Calu3 (cell line): ENCODE measurements around the gene GRAMD2B. TPM values are rescaled to one million over a fixed set of nuclear protein-coding genes. Genes with fewer than 3 reads are reported as not detected.

ENCODE experiments used
- BruUV-seq: library from RNA; stranded (reverse); fragments of 400-500 nt; replicated peaks from 2 replicates; lab custom pipeline; 2021; lab: Mats Ljungman, UMichigan
- CTCF ChIA-PET: fragments of 300-600 bp; sonication (Branson Sonifier 250); formaldehyde crosslinking; loops from one replicate; lab custom pipeline; 2022; ENCODE audit warnings: antibody characterized with exemption; lab: Charles Lee
- DNase-seq: peaks from one replicate; pipeline ENCODE4 v3.0.0; 2022
- H3K27ac Mint-ChIP-seq: one replicate; pipeline ENCODE4 v1.8.0; 2022; ENCODE audit warnings: mixed read lengths; ENCODE audit not compliant: unreplicated experiment
- H3K27me3 Mint-ChIP-seq: one replicate; pipeline ENCODE4 v1.8.0; 2022; ENCODE audit warnings: mixed read lengths; ENCODE audit not compliant: unreplicated experiment
- H3K36me3 Mint-ChIP-seq: one replicate; pipeline ENCODE4 v1.8.0; 2022; ENCODE audit warnings: mild to moderate bottlenecking, moderate library complexity, mixed read lengths; ENCODE audit not compliant: insufficient read depth, unreplicated experiment
- H3K4me1 Mint-ChIP-seq: one replicate; pipeline ENCODE4 v1.8.0; 2022; ENCODE audit warnings: mild to moderate bottlenecking, low read depth, mixed read lengths; ENCODE audit not compliant: unreplicated experiment
- H3K4me3 Mint-ChIP-seq: one replicate; pipeline ENCODE4 v1.8.0; 2022; ENCODE audit warnings: mild to moderate bottlenecking, low read depth, moderate library complexity, mixed read lengths; ENCODE audit not compliant: unreplicated experiment
- H3K9me3 Mint-ChIP-seq: one replicate; pipeline ENCODE4 v1.8.0; 2022; ENCODE audit warnings: low read depth, mixed read lengths; ENCODE audit not compliant: unreplicated experiment
- intact Hi-C: fragments of 100-400 bp; cut with micrococcal nuclease; formaldehyde crosslinking; loops from one replicate; pipeline ENCODE4 v1.10.0; 2022; ENCODE audit not compliant: unreplicated experiment
- total RNA-seq: library from RNA; stranded (reverse); gene quantifications from 2 replicates; pipeline ENCODE4 v1.2.3, GENCODE V29; 2022
- TF ChIP-seq, protein P1 (sequence below): fragments of 200-600 bp; IDR thresholded peaks from one replicate; pipeline ENCODE4 v1.8.0; 2022; ENCODE audit warnings: antibody characterized with exemption; ENCODE audit not compliant: unreplicated experiment

Gene GRAMD2B
- total RNA-seq, 1 experiment from 2014 or later, result 23.0 TPM

DNA sequence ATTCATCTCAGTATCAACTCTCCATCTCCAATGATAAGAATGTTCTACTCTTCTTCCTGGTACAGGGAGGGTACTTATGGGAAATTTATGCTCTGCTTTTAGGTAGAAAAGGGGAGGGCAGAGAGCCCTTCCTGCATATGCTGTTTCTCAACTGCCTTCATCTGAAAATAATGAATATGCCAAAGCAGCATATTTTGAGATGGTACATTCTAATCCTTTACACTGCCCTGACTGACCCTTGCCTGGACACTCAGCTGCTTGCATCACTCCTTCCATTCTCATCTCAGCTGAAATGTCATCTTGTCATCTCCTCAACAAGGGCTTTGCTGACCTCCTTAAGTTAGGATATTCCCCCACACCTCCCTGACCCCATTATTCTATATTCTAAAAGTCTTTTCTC, 103.3 kb downstream of the GRAMD2B start:
- TF ChIP-seq, protein P1, sequence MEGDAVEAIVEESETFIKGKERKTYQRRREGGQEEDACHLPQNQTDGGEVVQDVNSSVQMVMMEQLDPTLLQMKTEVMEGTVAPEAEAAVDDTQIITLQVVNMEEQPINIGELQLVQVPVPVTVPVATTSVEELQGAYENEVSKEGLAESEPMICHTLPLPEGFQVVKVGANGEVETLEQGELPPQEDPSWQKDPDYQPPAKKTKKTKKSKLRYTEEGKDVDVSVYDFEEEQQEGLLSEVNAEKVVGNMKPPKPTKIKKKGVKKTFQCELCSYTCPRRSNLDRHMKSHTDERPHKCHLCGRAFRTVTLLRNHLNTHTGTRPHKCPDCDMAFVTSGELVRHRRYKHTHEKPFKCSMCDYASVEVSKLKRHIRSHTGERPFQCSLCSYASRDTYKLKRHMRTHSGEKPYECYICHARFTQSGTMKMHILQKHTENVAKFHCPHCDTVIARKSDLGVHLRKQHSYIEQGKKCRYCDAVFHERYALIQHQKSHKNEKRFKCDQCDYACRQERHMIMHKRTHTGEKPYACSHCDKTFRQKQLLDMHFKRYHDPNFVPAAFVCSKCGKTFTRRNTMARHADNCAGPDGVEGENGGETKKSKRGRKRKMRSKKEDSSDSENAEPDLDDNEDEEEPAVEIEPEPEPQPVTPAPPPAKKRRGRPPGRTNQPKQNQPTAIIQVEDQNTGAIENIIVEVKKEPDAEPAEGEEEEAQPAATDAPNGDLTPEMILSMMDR, result no peak
- CTCF ChIA-PET, result no interaction called here
- no TSS peak for BruUV-seq
- intact Hi-C loops, result no loop called here
- H3K36me3 Mint-ChIP-seq, result no peaks in the 10 kb centered on the region
- no peak overlapping the region for H3K27ac Mint-ChIP-seq
- H3K4me1 Mint-ChIP-seq, result no peaks in the 10 kb centered on the region
- H3K4me3 Mint-ChIP-seq, result no peak overlapping the region
- no peak for DNase-seq
- no peaks in the 10 kb centered on the region for H3K27me3 Mint-ChIP-seq
- H3K9me3 Mint-ChIP-seq, result no peaks in the 10 kb centered on the region

- TF ChIP-seq, protein P1, result no peak
- CTCF ChIA-PET, result no interaction called here
Measured at GRCh38 chr5:126527158-126527557, 103.9 kb downstream of the GRAMD2B start.

GRCh38 chr5:126527892-126528291, 104.7 kb downstream of the GRAMD2B start:
- no peak overlapping the region for H3K27ac Mint-ChIP-seq

More at GRCh38 chr5:126527158-126527557, 103.9 kb downstream of the GRAMD2B start:
- Mint-ChIP-seq H3K4me1 (no peaks in the 10 kb centered on the region), H3K36me3 (no peaks in the 10 kb centered on the region), H3K4me3 (no peak overlapping the region), H3K27ac (no peak overlapping the region), H3K9me3 (no peaks in the 10 kb centered on the region), H3K27me3 (no peaks in the 10 kb centered on the region)
- DNase-seq, result no peak
- intact Hi-C loops, result no loop called here
- no TSS peak for BruUV-seq

GRCh38 chr5:126531543-126532120, 108.4 kb downstream of the GRAMD2B start:
- no TSS peak for BruUV-seq
- CTCF ChIA-PET, result interaction anchor here (0.6 kb wide), 3 partner anchors 14 to 345 kb away, joined by 3 to 5 read pairs (median 4); no protein-coding TSS in a partner anchor
- Mint-ChIP-seq H3K36me3 (no peaks in the 10 kb centered on the region), H3K27ac (no peak overlapping the region), H3K27me3 (no peaks in the 10 kb centered on the region), H3K4me1 (no peaks in the 10 kb centered on the region), H3K4me3 (no peak overlapping the region), H3K9me3 (no peaks in the 10 kb centered on the region)
- DNase-seq, result no peak
- intact Hi-C loops, result no loop called here
- TF ChIP-seq, protein P1, result no peak

More at GRCh38 chr5:126527892-126528291, 104.7 kb downstream of the GRAMD2B start:
- intact Hi-C loops, result no loop called here
- Mint-ChIP-seq H3K4me1 (no peaks in the 10 kb centered on the region), H3K27me3 (no peaks in the 10 kb centered on the region), H3K36me3 (no peaks in the 10 kb centered on the region), H3K9me3 (no peaks in the 10 kb centered on the region), H3K4me3 (no peak overlapping the region)
- TF ChIP-seq, protein P1, result no peak
- CTCF ChIA-PET, result no interaction called here
- no peak for DNase-seq
- no TSS peak for BruUV-seq
